Measurements from ENCODE around the gene CHST6.
"Not testable (repeated sequence)": the region's sequence is repeated elsewhere in the genome, so short reads cannot be mapped to it uniquely, and the experiment has no call there.

The CHST6 gene

GRCh38 chr16:75495076-75495674 lies at the start of gene CHST6:
TSS of gene CHST6 (minus strand) at chr16:75495441. CDS start at chr16:75479828, 15,613 bp downstream.
- no peak for DNase-seq (ENCODE audit: low read depth in 3 of 3)

GRCh38 chr16:75542462-75542861 lies 47.2 kb upstream of the CHST6 start:
- DNase-seq (ENCODE audit: low read depth in 3 of 3): not testable (repeated sequence)

GRCh38 chr16:75541236-75541635 lies 46.0 kb upstream of the CHST6 start:
- DNase-seq (ENCODE audit: low read depth in 3 of 3): no peak

- not testable (repeated sequence) for DNase-seq (ENCODE audit: low read depth in 3 of 3)
These were observed 43.8 kb upstream of the CHST6 start for GRCh38 chr16:75538882-75539565.

- DNase-seq (ENCODE audit: low read depth in 3 of 3): no peak
These were observed 42.5 kb upstream of the CHST6 start for GRCh38 chr16:75537776-75538175.

GRCh38 chr16:75535901-75536300 lies 40.7 kb upstream of the CHST6 start, which contains the start of gene CHST5:
TSS of gene CHST5 (minus strand) at chr16:75536108. CDS start at chr16:75530384, 5,724 bp downstream.
- no peak for DNase-seq (ENCODE audit: low read depth in 3 of 3)

GRCh38 chr16:75535211-75535843 lies 40.1 kb upstream of the CHST6 start:
- DNase-seq (ENCODE audit: low read depth in 3 of 3): no peak

- no peak for DNase-seq (ENCODE audit: low read depth in 3 of 3)
These were observed 39.4 kb upstream of the CHST6 start for GRCh38 chr16:75534560-75535205.

- no peak for DNase-seq (ENCODE audit: low read depth in 3 of 3)
These were observed 37.5 kb upstream of the CHST6 start for GRCh38 chr16:75532791-75533190.

GRCh38 chr16:75532142-75532765 lies 37.0 kb upstream of the CHST6 start:
- no peak for DNase-seq (ENCODE audit: low read depth in 3 of 3)

GRCh38 chr16:75529959-75530358 lies 34.7 kb upstream of the CHST6 start:
- no peak for DNase-seq (ENCODE audit: low read depth in 3 of 3)

- no peak for DNase-seq (ENCODE audit: low read depth in 3 of 3)
These were observed 34.0 kb upstream of the CHST6 start for GRCh38 chr16:75529056-75529905.

- no peak for DNase-seq (ENCODE audit: low read depth in 3 of 3)
These were observed 32.6 kb upstream of the CHST6 start for GRCh38 chr16:75527825-75528299.

- no peak for DNase-seq (ENCODE audit: low read depth in 3 of 3)
These were observed 31.0 kb upstream of the CHST6 start for GRCh38 chr16:75526032-75526790.

GRCh38 chr16:75519175-75519574 lies 23.9 kb upstream of the CHST6 start:
- no peak for DNase-seq (ENCODE audit: low read depth in 3 of 3)

- DNase-seq (ENCODE audit: low read depth in 3 of 3): not testable (repeated sequence)
These were observed 21.1 kb upstream of the CHST6 start for GRCh38 chr16:75516189-75516966.

- DNase-seq (ENCODE audit: low read depth in 3 of 3): no peak
These were observed 19.1 kb upstream of the CHST6 start for GRCh38 chr16:75514296-75514695.

- DNase-seq (ENCODE audit: low read depth in 3 of 3): no peak
These were observed 11.3 kb upstream of the CHST6 start for GRCh38 chr16:75506574-75506973.

GRCh38 chr16:75506107-75506506 lies 10.9 kb upstream of the CHST6 start:
- DNase-seq (ENCODE audit: low read depth in 3 of 3): no peak

All from stimulated activated CD4-positive, alpha-beta T cell treated with anti-CD3 and anti-CD28 coated beads, TNF-alpha, amount 100 ng/mL, for 4 hours (primary cell).